GM21381 (cell line): Measurements from ENCODE around the gene TSHZ2.
"Not testable (repeated sequence)": the region's sequence is repeated elsewhere in the genome, so short reads cannot be mapped to it uniquely, and the experiment has no call there.

Source experiments
- ATAC-seq: cut with Tn5 transposase; IDR thresholded peaks from one replicate; pipeline ENCODE4 v1.9.1; 2021; ENCODE audit warnings: mild to moderate bottlenecking, moderate library complexity; ENCODE audit not compliant: unreplicated experiment

The TSHZ2 gene

DNA sequence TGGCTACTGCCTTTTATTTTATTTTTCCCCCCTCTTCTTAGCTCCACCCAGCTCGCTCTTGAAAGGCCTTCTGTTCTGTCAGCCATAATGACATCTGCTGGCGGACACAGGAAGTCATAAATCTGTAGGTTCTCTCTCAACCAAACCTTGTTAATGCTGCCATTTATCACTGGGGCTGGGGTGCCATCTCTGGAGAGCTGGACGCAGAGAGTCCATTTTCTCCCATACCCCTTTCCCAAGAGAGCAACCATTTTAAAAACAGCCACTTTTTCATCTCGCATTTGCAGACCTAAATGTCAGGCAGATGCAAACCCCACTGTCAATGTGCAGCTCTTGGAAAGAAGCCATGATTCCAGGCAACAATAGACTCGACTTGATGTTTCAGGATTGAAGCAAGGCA, 13.0 kb upstream of the TSHZ2 start:
- ATAC-seq: no peak

DNA sequence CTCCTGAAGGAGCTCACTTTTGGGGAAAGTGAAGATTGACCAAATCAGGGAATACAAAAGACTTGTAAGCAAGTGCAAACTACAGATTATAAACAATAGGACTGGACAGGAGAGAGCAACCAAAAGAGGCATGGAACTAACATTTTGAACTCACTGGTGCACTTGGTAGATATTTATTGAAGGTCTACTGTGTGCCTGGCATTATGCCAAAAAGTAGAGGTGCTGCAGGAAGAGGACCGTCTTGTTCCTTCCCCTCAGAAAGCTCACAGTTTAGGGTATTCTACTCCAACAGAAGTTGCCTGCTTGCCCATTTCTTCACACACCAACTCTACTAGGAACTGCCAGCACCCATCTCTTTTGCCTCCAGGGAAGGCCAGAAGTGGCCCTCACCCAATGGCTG, 10.0 kb upstream of the TSHZ2 start:
- no peak for ATAC-seq

DNA sequence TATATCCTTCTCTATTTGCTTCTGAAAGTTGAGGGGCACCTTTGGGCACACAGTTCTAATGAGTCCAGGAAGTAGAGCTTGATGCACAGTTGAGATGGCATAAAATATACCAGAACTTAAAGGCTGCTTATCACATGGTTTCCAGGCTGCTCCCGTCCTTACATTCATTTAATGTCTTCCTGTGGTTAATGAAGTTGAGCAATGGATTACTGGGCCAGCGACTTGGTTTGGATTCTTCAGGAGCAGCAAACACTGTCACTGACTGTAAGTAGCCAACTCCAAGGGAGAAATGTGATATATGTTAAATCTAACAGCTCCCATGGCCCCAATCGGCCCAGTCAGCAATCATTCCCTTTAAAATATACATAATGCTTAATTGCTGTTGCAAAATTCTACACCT, 9.0 kb upstream of the TSHZ2 start:
- ATAC-seq: no peak

DNA sequence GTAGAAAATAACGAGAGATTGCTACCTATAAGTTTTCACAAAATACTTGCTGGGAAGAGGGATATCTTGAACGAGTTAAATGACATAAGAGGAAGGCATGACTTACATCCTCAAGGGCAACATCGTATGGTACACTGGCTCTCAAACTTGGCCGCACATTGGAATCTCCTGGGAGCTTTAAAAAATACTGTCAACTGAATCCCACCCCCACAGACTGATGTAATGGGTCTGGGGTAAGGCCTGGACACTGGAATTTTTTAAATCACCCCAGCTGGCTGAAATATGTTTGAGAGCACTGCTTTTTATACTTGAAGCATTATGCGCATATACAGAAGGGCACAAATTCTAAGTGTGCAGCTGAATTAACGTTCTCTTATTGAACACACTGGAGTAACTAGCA, 8.0 kb upstream of the TSHZ2 start:
- ATAC-seq: no peak

DNA sequence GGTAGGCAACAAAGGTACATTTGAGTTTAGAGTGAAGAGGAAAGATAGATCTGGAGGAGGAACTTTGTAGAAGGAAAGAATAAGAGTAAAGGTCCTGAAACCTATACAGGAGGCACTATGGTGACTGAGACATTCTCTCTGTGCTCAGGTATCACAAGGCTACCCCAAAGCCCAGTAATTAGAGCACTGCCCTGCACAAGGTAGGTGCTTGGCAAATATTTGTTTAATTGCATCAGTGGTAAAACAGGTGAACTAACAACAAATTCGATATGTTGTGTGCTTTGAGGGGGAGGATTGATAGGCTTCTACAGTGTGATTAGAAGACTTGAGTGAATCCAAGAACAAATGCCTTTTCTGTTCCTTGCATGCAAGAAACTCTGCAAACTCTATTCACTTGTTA, 6.8 kb upstream of the TSHZ2 start:
- ATAC-seq: no peak

DNA sequence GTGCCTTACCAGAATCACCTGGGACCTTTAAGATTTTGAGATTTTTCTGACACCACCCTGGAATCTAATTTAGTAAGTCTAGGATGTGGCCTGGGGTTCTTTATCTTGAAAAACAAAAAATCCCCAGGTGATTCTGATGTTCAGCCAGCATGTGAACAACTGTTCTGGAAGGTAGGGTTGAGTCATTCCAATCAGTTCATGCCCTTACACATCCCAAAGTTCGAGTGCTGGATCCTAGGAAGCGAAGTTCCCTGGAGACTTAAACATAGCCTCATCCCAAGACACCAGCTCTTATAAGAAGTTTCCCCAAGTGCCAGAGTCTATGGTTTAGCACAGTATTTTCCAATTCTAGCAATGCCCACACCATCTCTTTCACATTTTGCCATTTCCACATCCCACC, 6.3 kb upstream of the TSHZ2 start:
- no peak for ATAC-seq

DNA sequence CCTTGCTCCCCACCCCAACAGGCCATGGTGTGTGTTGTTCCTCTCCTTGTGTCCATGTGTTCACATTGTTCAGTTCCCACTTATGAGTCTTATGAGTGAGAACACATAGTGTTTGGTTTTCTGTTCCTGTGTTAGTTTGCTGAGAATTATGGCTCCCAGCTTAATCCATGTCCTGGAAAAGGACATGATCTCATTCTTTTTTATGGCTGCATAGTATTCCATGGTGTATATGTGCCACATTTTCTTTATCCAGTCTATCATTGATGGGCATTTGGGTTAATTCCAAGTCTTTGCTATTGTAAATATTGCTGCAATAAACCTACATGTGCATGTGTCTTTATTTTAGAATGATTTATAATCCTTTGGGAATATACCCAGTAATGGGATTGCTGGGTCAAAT, 5.6 kb upstream of the TSHZ2 start:
- not testable (repeated sequence) for ATAC-seq

DNA sequence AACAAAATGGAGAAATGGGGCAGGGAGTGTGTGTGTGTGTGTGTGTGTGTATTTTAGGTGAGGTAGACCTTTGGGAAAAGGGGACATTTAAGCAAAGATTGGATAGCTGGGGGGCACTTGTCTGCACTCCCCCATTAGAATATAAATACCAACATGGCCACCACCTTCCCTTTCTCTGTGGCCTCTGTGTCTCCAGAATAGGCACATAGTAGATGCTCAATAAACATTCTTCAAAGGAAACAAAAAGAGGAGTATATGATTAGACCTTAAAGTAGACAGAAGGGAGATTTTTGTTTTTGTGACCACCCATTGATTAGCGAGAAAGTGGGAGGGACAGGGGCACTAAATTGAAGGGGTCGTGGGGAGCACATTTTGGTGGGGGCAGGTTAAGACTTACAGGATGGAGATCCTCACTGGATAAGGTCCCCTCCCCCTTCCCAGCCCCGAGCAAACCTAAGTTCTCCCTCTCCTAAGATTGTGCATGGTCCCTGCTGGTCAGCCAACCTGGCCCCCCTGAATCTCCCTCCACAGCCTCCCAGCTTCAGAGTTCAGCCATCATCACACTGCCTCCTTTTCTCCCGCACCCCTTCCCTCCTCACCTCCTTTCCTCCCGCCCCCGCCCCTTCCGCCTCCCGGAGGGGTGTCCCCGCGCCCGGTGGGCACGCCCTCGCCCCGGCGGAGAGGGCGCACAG, 514 bp upstream of the TSHZ2 start:
- no peak for ATAC-seq

DNA sequence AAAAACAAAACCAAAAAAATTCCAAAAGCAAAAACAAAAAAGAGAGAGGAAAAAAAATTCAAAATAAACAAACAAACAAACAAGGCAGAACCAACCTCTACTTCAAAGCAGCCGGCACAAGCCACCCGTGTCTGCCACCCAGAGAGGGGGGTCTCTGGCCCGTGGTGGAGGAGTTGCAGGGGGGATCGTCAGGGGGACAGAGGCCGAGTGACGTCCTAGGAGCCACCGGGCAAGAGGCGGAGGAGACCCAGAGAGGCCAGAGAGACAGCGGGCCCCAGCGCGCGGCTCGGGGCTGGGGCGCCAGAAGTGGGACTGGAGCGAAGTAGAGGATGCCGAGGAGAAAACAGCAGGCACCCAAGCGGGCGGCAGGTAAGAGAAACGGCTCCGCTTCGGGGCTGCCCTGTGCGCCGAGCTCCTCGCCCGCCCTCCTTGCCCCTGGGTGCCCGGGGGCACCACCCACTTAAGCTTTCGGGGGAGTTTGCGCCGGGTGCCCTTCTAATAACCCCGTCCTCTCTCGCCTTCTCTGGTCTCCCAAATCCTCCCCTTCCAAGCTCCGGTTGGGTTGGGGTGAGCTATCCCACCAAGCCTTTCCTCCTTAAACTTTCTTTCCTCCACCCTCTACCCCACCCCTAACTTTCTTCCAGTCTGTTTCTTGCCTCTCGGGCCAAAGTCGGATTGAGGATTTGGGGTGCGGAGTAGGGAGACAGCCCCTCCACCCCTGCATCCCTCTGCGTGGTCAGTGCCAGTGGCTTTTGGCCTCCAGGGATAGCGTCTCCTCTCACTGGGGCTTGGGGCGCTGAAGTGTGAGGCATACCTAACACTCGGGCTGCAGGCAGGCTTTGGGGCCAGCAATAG, 1.0 kb downstream of the TSHZ2 start:
- ATAC-seq: no peak

DNA sequence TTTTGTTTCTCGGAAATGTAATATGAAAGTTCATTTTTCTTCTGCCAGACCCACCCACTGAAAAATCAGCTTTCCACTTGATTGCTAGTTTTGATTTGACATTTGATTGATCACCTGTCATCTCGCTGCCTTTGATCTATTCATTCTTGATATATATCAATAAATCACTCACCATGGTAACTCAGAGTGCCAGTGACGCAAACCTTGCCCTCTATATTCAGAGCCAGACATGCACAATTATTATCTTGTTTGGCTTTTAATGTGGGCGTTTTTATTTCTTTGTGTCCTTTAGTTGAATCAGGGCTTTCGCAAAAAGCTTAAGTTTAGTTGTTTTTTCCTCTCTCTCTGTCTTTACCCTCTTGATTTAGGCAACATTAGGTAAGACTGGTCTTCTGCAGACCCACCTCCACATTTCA, 2.0 kb downstream of the TSHZ2 start:
- no peak for ATAC-seq

DNA sequence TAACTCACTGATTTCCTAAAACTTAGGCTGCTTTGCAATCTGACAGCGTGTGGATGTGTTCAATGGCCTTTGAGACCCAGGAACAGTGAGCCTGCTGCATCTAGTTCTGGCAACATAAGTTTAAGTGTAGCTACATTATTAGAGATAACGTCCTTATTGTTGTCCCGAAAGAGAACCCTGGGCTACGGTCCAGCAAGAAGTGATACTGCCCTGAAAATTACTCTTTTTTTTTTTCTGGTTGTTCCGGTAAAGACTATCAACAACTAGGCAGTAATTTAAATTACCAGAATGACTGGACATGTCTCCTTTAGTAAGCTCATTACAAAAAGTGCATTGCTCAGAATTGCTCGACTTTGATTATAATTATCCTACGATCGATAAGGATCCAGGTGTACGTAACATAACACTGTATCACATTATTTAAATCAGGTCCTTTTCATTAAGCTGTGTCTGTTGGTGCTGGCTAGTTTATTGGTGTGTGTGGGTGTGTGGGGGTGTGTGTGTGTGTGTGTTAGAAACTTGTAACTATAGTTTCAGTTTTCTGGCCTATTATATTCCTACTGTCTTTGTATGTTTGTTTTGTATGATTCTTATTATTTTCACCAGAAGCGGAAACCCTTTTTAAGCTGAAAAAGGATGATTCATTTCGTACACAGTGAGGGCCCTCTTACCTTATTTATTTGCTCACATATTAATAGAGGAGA, 3.0 kb downstream of the TSHZ2 start:
- no peak for ATAC-seq

DNA sequence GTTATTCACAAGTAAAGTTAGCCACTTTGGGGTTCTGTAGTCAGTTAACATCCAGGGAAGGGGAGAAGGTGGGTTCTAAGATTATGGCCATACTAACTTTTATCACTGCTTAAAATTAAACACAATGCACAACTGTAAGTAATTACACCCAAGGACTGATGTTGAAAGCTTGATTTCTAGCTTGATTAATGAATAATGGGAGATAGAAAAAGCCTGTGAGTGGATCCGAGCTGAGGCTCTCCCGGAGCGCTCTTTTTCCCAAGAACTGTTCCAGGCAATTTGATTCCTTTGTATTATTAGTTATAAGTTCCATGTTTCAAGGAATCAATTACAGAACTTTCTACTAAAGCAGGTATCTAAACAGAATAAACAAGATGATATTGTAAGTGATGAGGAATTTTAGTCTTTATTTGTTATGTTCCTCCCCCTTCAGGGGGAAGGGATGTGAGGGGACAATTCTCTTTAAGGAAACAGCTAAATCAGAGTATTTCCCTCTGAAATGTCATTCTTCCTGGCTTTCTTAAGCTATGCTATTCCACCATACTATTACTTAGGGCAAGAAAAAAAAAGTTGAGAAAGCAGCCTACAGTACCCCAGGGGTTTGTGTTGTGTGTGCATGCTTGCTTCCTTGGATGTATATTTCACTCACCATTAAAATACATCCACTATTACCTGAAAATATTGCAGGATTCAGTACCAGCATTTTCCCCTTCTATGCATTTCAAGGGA, 3.8 kb downstream of the TSHZ2 start:
- no peak for ATAC-seq

DNA sequence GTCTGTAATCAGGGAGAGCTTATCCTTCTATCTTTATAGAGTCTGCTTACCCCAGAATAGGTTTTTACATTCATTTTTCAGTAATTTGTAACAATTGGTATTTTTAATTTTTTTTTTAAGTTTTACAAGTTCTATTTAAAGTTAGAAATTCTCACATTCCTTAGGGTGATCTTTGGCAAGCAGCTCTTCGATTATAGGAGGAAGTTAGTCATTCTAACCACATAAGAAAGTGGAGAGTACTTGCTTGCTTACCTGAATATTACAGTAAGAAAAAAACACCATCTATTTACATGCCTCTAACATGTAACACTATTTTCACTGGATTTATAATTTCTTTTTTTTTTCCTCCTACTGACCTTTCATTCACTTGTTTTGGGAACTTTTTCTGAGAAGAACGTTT, 6.7 kb downstream of the TSHZ2 start:
- ATAC-seq: no peak

DNA sequence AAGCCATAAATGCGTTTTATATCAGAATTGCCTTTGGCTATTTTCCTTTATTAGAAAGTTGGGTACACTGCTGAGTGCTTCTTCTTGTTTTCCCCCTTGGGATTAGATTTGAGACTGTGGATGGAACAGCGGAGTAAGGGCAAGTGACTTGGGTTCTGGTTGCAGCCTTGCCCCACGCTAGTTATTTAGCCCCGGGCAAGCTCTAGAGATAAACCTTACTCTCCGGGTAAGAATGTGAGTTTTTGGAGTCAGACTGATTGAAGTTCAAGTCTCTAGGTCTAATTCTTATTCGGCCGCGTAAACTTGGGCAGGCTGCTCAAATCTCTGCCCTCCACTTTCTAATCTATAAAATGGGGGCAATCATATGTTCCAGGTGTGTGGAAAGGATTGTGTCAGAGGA, 8.9 kb downstream of the TSHZ2 start:
- no peak for ATAC-seq

DNA sequence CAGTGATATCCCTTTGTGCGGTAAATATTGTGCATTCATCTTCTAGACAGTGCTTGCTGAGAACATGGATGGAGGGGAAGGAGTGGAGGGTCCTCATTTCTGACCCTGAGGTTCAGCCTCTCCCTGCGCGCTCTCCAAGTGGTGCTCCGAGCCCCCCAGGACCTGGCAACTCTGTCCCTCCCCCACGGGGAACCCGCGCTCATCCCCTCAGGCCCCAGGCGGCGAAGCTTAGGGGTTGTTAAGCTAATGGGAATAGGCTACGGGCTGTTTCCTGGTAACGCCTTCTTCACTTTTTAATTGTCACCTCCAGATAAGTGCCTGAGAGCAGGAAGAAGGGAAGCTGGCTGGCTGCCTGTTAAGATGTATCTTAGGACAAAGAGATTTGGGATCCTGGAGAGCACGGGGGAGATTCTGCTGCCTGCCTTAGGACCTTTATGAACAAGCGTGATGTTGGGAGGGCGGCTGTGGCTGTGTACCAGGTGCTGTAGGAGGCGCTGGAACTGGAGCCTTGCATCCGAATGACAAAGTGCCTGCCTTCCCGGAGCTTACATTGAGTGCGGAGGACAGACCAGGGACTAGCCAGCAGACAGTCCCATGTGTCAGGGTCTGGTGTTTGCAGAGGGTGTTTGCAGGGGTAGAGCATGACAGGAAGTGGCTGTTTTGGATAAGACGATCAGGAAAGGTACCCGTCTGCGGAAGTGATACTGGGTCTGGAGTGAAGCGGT, 11.7 kb downstream of the TSHZ2 start:
- ATAC-seq: no peak

DNA sequence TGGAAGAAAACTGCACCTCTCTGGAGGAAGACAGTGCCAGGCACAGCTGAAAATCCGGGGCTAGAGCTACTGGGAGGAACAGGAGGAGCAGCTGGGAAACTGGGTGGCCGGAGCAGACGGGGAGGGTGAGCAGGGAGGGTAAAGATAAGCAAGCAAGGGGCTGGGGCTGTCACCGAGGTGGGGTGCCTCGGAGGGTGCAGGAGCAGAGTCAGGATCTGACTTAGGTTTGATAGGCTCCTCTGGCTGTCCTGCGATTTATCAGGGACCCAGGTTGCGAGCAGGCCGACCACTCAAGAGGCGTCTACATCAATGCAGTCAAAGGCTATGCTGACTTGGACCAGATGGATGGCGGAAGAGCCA, 12.3 kb downstream of the TSHZ2 start:
- no peak for ATAC-seq

DNA sequence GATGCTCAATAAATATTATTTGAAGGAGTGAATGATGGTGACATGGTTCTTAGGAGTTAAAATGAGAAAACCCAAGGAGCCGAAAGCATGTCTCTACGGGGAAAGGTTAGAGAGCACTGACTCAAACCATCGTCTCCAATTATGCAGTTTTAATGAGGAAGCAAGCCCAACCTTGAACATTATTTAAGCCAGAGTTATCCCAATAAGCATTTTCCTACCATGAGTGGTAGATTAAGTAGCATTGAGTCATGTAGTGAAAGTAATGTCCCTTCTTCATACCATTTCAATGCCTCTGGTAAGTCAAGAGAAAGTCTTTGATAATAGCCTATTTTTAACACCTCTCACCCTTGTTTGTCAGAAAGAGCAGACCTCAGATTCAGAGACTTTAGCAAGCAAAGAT, 13.5 kb downstream of the TSHZ2 start:
- no peak for ATAC-seq

DNA sequence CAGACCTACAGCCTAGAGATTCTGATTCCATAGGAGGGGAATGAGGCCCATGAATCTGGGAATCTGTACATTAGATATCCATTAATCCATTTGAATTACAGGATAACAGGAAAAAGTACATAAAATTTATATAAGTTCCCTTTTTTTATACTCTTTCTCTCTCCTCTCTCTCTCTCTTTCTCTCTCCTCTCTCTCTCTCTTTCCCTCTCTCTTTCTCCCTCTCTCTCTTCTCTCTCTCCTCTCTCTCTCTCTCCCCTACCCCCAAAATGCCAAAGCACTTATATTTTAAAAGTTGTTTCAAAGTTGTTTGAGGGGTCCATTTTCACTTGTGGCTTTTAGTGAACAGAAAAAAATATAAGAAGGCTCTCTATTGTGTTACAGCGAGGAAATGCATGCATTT, 15.1 kb downstream of the TSHZ2 start:
- no peak for ATAC-seq

DNA sequence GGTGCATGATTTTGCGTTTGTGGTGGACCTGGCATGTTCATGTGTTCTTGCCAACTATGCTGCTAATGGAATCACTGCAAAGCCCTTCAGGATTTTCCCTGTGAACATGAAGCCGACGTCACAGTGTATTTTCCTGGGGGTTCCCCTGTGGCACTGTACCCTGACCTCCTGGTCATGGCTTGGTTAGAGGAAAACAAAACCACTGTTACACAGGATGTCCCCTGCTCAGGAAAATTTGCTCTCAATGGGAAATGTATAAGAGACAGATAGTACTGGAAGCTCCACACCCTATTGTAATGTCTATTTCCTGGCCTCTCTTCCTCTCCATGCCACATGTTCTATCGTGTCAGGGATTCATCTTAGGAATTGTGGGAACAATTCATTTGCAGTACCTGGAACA, 19.7 kb downstream of the TSHZ2 start:
- no peak for ATAC-seq

DNA sequence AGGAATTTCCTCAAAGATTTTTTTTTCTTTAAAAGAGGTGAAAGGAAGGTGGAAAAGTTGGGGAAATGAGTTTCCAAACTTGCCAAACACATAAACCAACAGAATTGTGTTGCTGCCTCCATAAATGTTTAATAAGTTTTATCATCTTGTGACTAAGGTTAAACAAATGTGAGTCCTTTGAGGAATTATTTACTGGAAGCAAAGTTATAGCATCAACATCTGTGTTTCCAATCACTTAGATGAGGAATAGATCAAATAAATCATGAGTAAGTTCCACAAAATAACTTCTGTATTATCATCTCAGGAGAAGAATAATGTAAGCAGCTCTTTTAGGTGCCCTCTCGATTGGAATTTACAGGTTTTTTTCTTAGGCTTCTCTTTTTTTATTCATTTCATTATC, 20.5 kb downstream of the TSHZ2 start:
- ATAC-seq: no peak

DNA sequence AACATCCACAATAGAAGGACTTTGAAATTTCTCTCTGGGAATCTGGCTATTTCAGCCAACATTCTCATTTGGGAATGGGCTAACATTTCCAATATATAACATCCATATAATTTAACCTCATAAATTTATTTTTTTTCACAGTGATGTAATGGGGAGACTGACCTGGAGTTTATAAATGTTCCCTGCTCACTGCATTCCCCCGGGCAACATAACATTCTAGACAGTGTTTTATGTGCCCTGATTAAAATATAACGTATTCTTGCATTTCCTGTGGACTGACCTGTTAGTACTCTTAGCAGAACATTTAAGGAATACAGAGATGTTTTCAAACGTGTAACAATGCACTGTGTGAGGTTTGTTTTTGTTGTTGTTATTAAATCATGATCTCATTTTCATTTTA, 20.9 kb downstream of the TSHZ2 start:
- ATAC-seq: no peak
